Spleen (tissue), 11 donors: Measurements from ENCODE around the gene EML6. TPM values are rescaled to one million over a fixed set of nuclear protein-coding genes. Genes with fewer than 3 reads are reported as not detected.
"Not testable (repeated sequence)": the region's sequence is repeated elsewhere in the genome, so short reads cannot be mapped to it uniquely, and the experiment has no call there.

Experiments
- DNase-seq: peaks from one replicate; pipeline ENCODE4 v3.0.0-alpha.2; 2020
- H3K27ac ChIP-seq, 8 donors: fragments of 200-600 bp; sonication (generic) in 7 of 8; 1 replicate in 4 of 8; 2 replicates in 4 of 8; pipeline versions ENCODE4 v1.5.0 to v1.8.0; 2016 to 2021; ENCODE audit warnings: inconsistent platforms in 4 of 8, mild to moderate bottlenecking in 4 of 8, moderate library complexity in 1 of 8
- H3K27me3 ChIP-seq, 7 donors: fragments of 200-600 bp; sonication (generic) in 6 of 7; replicated peaks in 1 of 7; 1 replicate in 4 of 7; 2 replicates in 3 of 7; pipeline versions ENCODE4 v1.5.0 to v1.8.0; 2016 to 2021; ENCODE audit warnings: inconsistent platforms in 3 of 7, mild to moderate bottlenecking in 1 of 7
- H3K36me3 ChIP-seq, 6 donors: fragments of 200-600 bp; sonication (generic) in 5 of 6; 1 replicate in 4 of 6; 2 replicates in 2 of 6; pipeline versions ENCODE4 v1.5.0 to v1.8.0; 2016 to 2021; ENCODE audit warnings: inconsistent platforms in 2 of 6
- H3K4me1 ChIP-seq, 6 donors: fragments of 200-600 bp; sonication (generic) in 5 of 6; 1 replicate in 3 of 6; 2 replicates in 3 of 6; pipeline versions ENCODE4 v1.5.0 to v1.8.0; 2016 to 2021; ENCODE audit warnings: inconsistent platforms in 3 of 6
- H3K4me3 ChIP-seq, 8 donors: fragments of 200-600 bp; sonication (generic) in 7 of 8; 1 replicate in 4 of 8; 2 replicates in 4 of 8; pipeline versions ENCODE4 v1.5.0 to v1.8.0; 2016 to 2021; ENCODE audit warnings: inconsistent platforms in 4 of 8, mild to moderate bottlenecking in 4 of 8, moderate library complexity in 2 of 8
- H3K9me3 ChIP-seq, 8 donors: fragments of 200-600 bp; sonication (generic) in 7 of 8; 1 replicate in 4 of 8; 2 replicates in 4 of 8; pipeline versions ENCODE4 v1.5.0 to v1.8.0; 2016 to 2021; ENCODE audit warnings: inconsistent platforms in 4 of 8
- CTCF ChIP-seq, 11 experiments: fragments of 200-600 bp in 7 of 11; fragments of 450-650 bp in 4 of 11; sonication (generic) in 4 of 11; IDR thresholded peaks in 8 of 11; conservative IDR thresholded peaks in 3 of 11; 1 replicate in 7 of 11; 2 replicates in 4 of 11; pipeline versions ENCODE4 v1.4.0 to v1.8.0; 2016 to 2021; ENCODE audit warnings: antibody characterized with exemption in 11 of 11, inconsistent platforms in 4 of 11, mild to moderate bottlenecking in 1 of 11
- POLR2A ChIP-seq, 3 donors: fragments of 450-650 bp; IDR thresholded peaks; one replicate each; pipeline ENCODE4 v1.5.1; 2017; ENCODE audit warnings: antibody characterized with exemption in 3 of 3, mild to moderate bottlenecking in 1 of 3
- POLR2AphosphoS5 ChIP-seq, 3 donors: sonication (generic); formaldehyde crosslinking; IDR thresholded peaks; one replicate each; pipeline ENCODE4 v1.5.1; 2017; ENCODE audit warnings: antibody characterized with exemption in 3 of 3
- WGBS, 5 donors: extraction: QIAGEN DNeasy Blood & Tissue Kit in 3 of 5; methylation state at CpG; one replicate each; pipeline versions ENCODE4 v1.1.5 to v1.1.7; 2013 to 2018; 5-methylcytosine and 5-hydroxymethylcytosine counted together
- intact Hi-C: fragments of 100-400 bp; cut with DNase I; formaldehyde crosslinking; loops from one replicate; pipeline ENCODE4 v1.15.0; 2023; ENCODE audit warnings: low total_unique reads
- polyA plus RNA-seq, 3 donors: library from polyadenylated mRNA; stranded (reverse); fragments of 200-250 nt; gene quantifications; one replicate each; pipeline ENCODE4 v1.2.1, GENCODE V29; 2013
- total RNA-seq, 7 donors: library from RNA; depleted of rRNA in 3 of 7; stranded (reverse); fragments of >200 nt in 3 of 7; fragmentation: NEBNext Ultra II Directional in 4 of 7; extraction: Animal tissue kit (Norgen Biotek cat#: 25700) in 4 of 7; gene quantifications; one replicate each; pipeline versions ENCODE4 v1.1.0 to v1.2.1, GENCODE V29; 2016 to 2021
- donor health status: healthy with polysubstance abuse.
- donor health status: DM: no; HTN: no; CAD: no; lungs with moderate emphysema.
- donor health status: DM: no; HTN: no; CAD: no.
- donor health status: Bipolar disorder and iron deficiency.
- donor health status: healthy.
- donor health status: DM: no; HTN: no; CAD: no.
- donor health status: DM: yes; HTN: yes; CAD: no.

Gene EML6
- total and polyA plus RNA-seq, 10 donors, result 4.7 to 18.2 (median 7.6) TPM

DNA sequence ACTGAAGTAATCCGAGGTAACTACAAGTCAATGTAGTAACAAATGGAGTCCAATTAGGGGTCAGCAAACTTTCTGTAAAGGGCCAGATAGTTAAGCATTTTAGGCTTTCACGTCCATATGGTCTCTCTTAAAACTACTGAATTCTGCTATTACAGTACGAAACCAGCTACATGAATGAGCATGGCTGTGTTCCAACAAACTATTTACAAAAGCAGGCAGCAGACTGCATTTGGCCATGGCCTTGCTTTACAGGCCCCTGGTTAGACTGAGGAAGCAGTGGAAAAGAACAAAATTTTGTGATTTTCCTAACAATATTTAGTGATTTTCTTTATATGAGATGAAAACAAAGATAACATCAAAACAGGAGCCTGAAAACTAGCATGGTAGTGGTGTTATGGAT is 262.8 kb downstream of the EML6 start:
- Histone ChIP-seq H3K4me1 (peaks cover 4 to 75% (median 36%) of the 10 kb centered on the region in 6 donors), H3K27ac (no peak overlapping the region), H3K27me3 (no peaks in the 10 kb centered on the region), H3K36me3 (peaks cover 2 to 57% (median 26%) of the 10 kb centered on the region in 6 donors), H3K4me3 (no peak overlapping the region), H3K9me3 (no peaks in the 10 kb centered on the region)
- no peak for DNase-seq
- no peak for TF ChIP-seq POLR2A (IDR thresholded peaks at IDR 0.05)
- no peak for TF ChIP-seq CTCF (IDR thresholded peaks at IDR 0.05 in 8 of 11, conservative IDR thresholded peaks at IDR 0.05 in 3 of 11)
- no peak for TF ChIP-seq POLR2AphosphoS5 (IDR thresholded peaks at IDR 0.05)
- intact Hi-C loops, result no loop called here
- WGBS, 5 donors, result 75 to 87% (median 83%) methylated on average over 3 of the region's 3 CpGs

- intact Hi-C loops, result no loop called here
- H3K9me3 ChIP-seq, result no peaks in the 10 kb centered on the region
- 88 to 94% (median 93%) methylated on average over 3 of the region's 3 CpGs for WGBS, 5 donors
- no peak overlapping the region for H3K27ac ChIP-seq
- H3K36me3 ChIP-seq, result peaks cover 2 to 37% (median 13%) of the 10 kb centered on the region in 6 donors
- no peak for TF ChIP-seq POLR2AphosphoS5 (IDR thresholded peaks at IDR 0.05)
- no peak for TF ChIP-seq POLR2A (IDR thresholded peaks at IDR 0.05)
- TF ChIP-seq CTCF (IDR thresholded peaks at IDR 0.05 in 8 of 11, conservative IDR thresholded peaks at IDR 0.05 in 3 of 11), result no peak
- peaks cover 4 to 82% (median 40%) of the 10 kb centered on the region in 6 donors for H3K4me1 ChIP-seq
- no peak for DNase-seq
- H3K4me3 ChIP-seq, result no peak overlapping the region
- H3K27me3 ChIP-seq, result no peaks in the 10 kb centered on the region
Measured at GRCh38 chr2:54988612-54989011, 265.1 kb downstream of the EML6 start.

- WGBS, 5 donors, result 96 to 98% (median 96%) methylated on average over 19 of the region's 19 CpGs
- H3K27ac ChIP-seq, H3K4me3 ChIP-seq, DNase-seq, H3K9me3 ChIP-seq, H3K27me3 ChIP-seq, intact Hi-C loops: not testable (repeated sequence)
- Histone ChIP-seq H3K4me1 (peaks cover 6 to 85% (median 45%) of the 10 kb centered on the region in 6 donors), H3K36me3 (peaks cover 2 to 19% (median 10%) of the 10 kb centered on the region in 6 donors)
Measured at GRCh38 chr2:54990694-54991093, 267.2 kb downstream of the EML6 start.

- WGBS, 5 donors, result 88 to 94% (median 92%) methylated on average over 3 of the region's 3 CpGs
- Histone ChIP-seq H3K4me1 (peaks cover 6 to 98% (median 72%) of the 10 kb centered on the region in 6 donors), H3K36me3 (no peaks in the 10 kb centered on the region)
Measured at GRCh38 chr2:54995553-54995952, 272.1 kb downstream of the EML6 start.

More at GRCh38 chr2:54995553-54995952, 272.1 kb downstream of the EML6 start:
- no peak overlapping the region for H3K4me3 ChIP-seq
- no peak for TF ChIP-seq POLR2A (IDR thresholded peaks at IDR 0.05)
- no peak for TF ChIP-seq POLR2AphosphoS5 (IDR thresholded peaks at IDR 0.05)
- no peak for TF ChIP-seq CTCF (IDR thresholded peaks at IDR 0.05 in 8 of 11, conservative IDR thresholded peaks at IDR 0.05 in 3 of 11)
- no peak overlapping the region for H3K27ac ChIP-seq
- H3K27me3 ChIP-seq, result no peaks in the 10 kb centered on the region
- no peak for DNase-seq
- no peaks in the 10 kb centered on the region for H3K9me3 ChIP-seq
- intact Hi-C loops, result no loop called here
